ENCODE results near the gene ATAD3A.

ATAD3A gene

DNA sequence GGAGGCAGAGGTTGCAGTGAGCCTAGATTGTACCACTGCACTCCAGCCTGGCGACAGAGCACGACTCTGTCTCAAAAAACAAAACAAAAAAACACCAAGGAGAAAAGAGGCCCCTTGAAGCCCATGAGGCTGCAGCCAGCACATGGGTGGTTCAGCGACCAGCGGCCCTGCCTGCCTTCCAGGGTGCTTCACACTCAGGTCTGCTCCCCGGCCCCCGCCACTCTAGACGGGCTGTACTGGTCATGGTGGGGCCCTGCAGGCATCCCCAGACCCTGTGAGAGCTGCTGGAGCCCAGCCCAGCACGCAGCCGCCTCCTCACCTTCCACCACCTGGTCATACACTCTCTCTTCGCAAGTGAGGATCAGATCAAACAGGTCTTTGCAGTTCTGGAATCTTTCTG is 32.6 kb downstream of the ATAD3A start:
- DNase-seq (ENCODE audit: low spot score in 2 of 2) (no peak), ATAC-seq (ENCODE audit: low read depth) (no peak)
- H3K4me3 Mint-ChIP-seq: no peak overlapping the region
- H3K36me3 Mint-ChIP-seq: peaks cover 5% of the 10 kb centered on the region
- H3K9me3 Mint-ChIP-seq: no peaks in the 10 kb centered on the region
- no peak overlapping the region for H3K27ac Mint-ChIP-seq
- H3K4me1 Mint-ChIP-seq: peaks cover 1% of the 10 kb centered on the region
- H3K27me3 Mint-ChIP-seq: no peaks in the 10 kb centered on the region

DNA sequence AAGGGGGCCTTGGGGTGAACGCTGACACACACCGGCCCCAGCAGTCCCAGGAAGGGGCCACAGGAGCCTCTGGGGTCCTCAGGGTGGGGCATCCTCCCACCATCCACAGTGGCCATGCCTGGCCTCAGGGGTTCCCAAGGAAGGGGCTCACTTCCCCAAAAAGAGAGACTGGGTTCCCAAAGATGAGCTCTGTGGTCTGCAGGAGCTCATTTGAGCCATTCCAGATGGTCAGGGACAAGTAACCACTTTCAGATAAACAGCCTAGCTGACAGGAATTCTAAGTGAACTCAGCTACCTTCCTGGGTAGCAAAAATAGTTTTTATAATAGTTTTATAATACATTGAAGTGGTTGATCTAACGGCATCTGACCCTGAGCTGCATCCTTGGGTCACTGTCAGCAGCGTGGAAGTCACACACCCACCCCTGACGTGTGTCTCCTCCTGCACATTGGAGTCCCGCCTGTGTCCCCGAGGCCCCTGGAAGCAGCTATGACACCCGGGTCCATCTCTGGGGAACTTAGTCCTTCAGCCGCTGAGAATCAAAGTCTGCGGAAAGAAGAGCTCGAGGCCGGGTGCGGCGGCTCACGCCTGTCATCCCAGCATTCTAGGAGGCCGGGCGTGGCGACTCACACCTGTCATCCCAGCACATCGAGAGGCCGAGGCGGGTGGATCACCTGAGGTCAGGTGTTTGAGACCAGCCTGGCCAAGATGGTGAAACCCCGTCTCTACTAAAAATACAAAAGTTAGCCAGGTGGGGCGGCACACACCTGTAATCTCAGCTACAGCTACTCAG is 34.2 kb downstream of the ATAD3A start:
- ATAC-seq (ENCODE audit: low read depth) (no peak), DNase-seq (ENCODE audit: low spot score in 2 of 2) (no peak)
- Mint-ChIP-seq H3K4me3 (no peak overlapping the region), H3K27ac (no peak overlapping the region), H3K36me3 (peaks cover 5% of the 10 kb centered on the region), H3K4me1 (no peaks in the 10 kb centered on the region), H3K27me3 (no peaks in the 10 kb centered on the region), H3K9me3 (no peaks in the 10 kb centered on the region)

DNA sequence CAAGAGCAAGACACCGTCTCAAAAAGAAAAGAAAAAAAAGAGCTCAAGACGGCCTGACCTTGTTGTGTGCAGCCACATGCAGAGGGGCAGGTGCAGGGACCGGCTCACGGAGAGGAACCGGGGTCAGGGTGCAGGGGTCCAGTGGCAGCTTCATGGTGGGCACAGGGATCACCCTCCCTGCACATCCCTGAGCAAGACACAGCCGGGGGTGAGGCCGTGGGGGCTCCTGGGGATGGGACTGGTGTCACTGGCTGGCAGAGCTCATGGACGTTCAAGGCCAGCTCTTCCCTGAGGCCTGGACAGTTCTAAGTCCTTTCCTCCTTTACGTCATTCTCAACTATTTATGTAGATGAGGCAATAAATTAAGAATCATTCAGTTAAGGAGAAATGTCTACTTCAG is 35.0 kb downstream of the ATAD3A start:
- no peaks in the 10 kb centered on the region for H3K27me3 Mint-ChIP-seq
- peaks cover 4% of the 10 kb centered on the region for H3K36me3 Mint-ChIP-seq
- H3K27ac Mint-ChIP-seq: no peak overlapping the region
- H3K4me1 Mint-ChIP-seq: no peaks in the 10 kb centered on the region
- no peak overlapping the region for H3K4me3 Mint-ChIP-seq
- ATAC-seq (ENCODE audit: low read depth) (no peak), DNase-seq (ENCODE audit: low spot score in 2 of 2) (no peak)
- H3K9me3 Mint-ChIP-seq: no peaks in the 10 kb centered on the region

DNA sequence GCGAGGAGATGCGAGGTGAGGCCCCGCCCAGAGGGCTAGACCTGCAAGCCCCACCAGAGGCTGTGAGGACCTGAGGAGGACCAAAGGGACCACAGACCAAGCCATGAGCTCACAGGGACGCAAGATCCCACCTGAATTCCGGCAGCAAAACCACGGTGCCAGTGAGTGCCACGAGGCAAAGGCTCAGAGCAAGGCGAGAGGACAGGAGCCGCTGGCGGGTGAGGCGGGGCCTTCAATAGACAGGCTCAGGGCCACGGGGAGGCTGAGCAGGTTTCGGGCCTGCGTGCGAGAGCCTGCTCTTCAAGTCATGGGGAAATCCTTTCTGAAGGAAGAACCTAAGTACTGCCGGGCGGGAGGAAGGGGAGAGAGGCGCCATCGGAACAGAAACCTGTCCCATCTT is 35.5 kb downstream of the ATAD3A start:
- Mint-ChIP-seq H3K4me3 (no peak overlapping the region), H3K4me1 (no peaks in the 10 kb centered on the region), H3K27ac (peak overlapping the region; percentile 13), H3K36me3 (peaks cover 3% of the 10 kb centered on the region), H3K27me3 (no peaks in the 10 kb centered on the region), H3K9me3 (no peaks in the 10 kb centered on the region)
- DNase-seq (ENCODE audit: low spot score in 2 of 2) (no peak), ATAC-seq (ENCODE audit: low read depth) (no peak)

DNA sequence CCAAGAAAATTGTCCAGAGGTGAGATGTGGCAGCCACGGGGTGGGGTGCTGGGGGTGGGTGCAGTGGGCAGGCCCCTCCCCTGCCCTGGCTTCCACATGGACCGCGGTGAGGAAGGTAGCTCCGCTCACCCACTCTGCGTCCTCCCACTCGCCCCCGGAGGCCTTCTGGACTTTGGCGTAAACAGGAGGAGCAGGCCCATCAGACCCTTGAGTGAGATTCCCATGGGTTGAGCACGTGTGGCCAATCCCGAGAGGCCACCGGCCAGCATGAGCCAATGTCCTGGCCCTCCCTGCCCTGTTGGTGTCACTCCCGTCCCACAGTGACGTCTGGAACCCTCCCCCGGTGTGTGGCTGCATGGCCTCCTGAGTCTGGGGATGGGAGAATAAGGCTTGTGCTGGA is 36.6 kb downstream of the ATAD3A start:
- Mint-ChIP-seq H3K36me3 (peaks cover 1% of the 10 kb centered on the region), H3K4me1 (no peaks in the 10 kb centered on the region), H3K27ac (no peak overlapping the region), H3K4me3 (no peak overlapping the region), H3K27me3 (no peaks in the 10 kb centered on the region), H3K9me3 (no peaks in the 10 kb centered on the region)
- no peak for ATAC-seq (ENCODE audit: low read depth)
- DNase-seq (ENCODE audit: low spot score in 2 of 2): no peak

DNA sequence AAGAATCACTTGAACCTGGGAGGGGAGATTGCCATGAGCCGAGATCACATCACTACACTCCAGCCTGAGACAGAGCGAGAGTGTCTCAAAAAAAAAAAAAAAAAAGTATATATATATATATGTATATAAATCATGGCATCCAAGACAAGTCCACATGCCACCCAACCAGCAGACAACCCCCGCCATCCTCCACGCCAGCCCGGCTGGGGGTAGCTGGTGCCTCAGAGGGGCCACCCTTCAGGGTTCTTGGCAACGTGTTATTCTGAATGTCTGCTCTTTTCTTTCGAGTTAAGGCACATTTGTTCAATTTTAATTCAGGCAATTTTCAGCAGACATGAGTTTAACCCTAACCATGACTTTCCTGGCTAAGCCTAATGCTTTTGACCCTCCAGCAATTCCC is 38.1 kb downstream of the ATAD3A start:
- Mint-ChIP-seq H3K4me3 (no peak overlapping the region), H3K27me3 (no peaks in the 10 kb centered on the region)

DNA sequence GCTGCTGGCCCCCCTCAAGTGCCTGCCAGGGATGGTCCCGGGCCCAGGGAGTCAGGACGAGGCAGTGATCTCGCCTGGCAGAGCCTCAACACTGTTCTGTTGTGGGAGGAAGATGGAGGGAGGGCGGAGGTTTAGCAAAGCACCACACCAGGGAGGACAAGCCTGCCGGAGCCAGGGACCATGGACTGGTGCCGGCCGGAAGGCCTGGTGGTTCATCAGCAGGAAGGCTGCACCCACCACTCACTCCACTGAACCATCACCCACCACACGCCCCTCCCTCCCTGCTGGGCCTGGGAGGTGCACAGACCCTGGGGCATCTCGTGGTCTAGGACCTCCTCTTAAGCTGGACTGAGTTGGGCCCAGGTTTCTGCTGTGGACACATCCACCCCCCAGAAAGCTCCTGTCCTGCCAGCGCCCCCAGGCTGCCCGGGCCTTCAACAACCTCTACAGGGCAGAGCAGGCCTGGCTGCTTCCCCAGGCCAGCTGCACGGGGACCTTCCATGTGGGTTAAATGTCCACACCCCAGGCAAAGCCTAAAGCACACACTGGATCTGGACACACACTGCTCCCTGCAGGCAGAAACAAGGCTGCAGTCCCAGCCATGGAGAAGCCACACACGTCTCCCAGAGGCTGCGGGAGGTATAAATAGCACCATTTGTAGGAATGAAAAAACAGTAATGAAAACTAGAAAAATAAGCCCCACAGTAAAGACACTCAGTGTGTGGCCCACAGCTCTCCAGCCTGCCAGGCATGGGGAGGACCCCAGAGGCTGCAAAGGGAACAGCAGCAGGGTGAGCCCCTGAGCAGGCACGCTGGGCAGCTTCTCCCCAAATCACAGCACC is 38.9 kb downstream of the ATAD3A start:
- Mint-ChIP-seq H3K36me3 (no peaks in the 10 kb centered on the region), H3K4me1 (peaks cover 2% of the 10 kb centered on the region), H3K27ac (no peak overlapping the region), H3K27me3 (no peaks in the 10 kb centered on the region), H3K4me3 (no peak overlapping the region), H3K9me3 (no peaks in the 10 kb centered on the region)
- no peak for DNase-seq (ENCODE audit: low spot score in 2 of 2)
- no peak for ATAC-seq (ENCODE audit: low read depth)

More for the DNA sequence above, 38.1 kb downstream of the ATAD3A start:
- Mint-ChIP-seq H3K9me3 (no peaks in the 10 kb centered on the region), H3K4me1 (no peaks in the 10 kb centered on the region), H3K36me3 (no peaks in the 10 kb centered on the region), H3K27ac (no peak overlapping the region)
- DNase-seq (ENCODE audit: low spot score in 2 of 2) (no peak), ATAC-seq (ENCODE audit: low read depth) (no peak)

DNA sequence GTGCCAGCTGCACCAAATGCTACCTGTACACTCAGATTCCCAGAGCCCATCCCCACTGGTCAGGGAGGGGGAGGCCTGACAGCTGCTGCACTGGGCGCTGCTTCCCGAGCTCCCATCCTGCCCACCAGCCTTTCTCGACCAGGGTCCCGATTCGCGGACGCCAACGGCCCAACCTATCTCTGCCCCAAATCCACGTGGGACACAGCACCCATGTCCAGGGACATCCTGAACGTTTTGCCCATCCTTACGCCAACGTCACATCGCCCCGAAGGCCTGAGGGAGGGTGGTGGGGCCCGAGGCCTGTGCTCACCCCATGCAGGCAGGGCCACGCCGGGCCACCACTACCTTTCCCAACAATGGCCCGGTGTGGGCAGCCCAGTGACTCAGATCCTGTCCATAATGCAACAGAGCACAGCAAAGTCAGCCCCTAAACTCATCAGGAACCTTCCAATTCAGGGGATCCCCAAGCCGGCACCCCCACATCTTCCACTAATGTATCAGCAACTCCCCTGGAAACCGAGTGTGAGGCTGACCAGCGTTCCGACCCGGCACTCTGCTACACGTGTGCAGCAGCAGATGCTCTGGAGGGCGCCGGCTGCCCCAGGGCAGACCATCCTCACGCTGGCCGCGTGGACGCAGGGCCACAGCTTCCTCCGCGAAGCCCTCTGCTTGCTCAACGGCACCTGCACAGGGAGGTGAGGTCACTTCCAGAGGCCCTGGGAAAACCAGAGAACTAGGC is 39.7 kb downstream of the ATAD3A start:
- Mint-ChIP-seq H3K36me3 (no peaks in the 10 kb centered on the region), H3K27me3 (no peaks in the 10 kb centered on the region), H3K27ac (no peak overlapping the region), H3K4me1 (peaks cover 2% of the 10 kb centered on the region), H3K9me3 (no peaks in the 10 kb centered on the region), H3K4me3 (no peak overlapping the region)
- DNase-seq (ENCODE audit: low spot score in 2 of 2): no peak
- no peak for ATAC-seq (ENCODE audit: low read depth)

DNA sequence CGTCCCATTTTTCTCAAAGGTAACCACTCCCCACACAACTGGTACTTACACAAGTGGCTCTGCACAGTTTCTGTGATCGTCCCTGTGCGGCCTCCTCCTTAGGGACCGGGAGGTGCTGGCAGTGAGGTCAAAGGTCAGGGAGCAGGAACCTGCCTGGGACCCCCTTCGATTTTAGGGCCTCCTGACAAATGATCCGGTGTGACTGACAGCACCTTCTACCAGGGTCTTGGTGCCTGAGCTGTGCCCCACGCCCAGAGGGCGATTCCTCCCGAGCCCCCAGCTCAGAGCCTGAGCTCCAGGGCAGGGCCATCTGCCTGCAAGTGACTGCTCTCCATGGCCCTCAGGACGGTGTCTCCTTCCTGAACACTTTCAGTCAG is 40.3 kb downstream of the ATAD3A start:
- peaks cover 2% of the 10 kb centered on the region for H3K4me1 Mint-ChIP-seq
- no peak overlapping the region for H3K27ac Mint-ChIP-seq
- DNase-seq (ENCODE audit: low spot score in 2 of 2) (no peak), ATAC-seq (ENCODE audit: low read depth) (no peak)
- H3K9me3 Mint-ChIP-seq: no peaks in the 10 kb centered on the region
- no peaks in the 10 kb centered on the region for H3K36me3 Mint-ChIP-seq
- no peaks in the 10 kb centered on the region for H3K27me3 Mint-ChIP-seq
- no peak overlapping the region for H3K4me3 Mint-ChIP-seq

DNA sequence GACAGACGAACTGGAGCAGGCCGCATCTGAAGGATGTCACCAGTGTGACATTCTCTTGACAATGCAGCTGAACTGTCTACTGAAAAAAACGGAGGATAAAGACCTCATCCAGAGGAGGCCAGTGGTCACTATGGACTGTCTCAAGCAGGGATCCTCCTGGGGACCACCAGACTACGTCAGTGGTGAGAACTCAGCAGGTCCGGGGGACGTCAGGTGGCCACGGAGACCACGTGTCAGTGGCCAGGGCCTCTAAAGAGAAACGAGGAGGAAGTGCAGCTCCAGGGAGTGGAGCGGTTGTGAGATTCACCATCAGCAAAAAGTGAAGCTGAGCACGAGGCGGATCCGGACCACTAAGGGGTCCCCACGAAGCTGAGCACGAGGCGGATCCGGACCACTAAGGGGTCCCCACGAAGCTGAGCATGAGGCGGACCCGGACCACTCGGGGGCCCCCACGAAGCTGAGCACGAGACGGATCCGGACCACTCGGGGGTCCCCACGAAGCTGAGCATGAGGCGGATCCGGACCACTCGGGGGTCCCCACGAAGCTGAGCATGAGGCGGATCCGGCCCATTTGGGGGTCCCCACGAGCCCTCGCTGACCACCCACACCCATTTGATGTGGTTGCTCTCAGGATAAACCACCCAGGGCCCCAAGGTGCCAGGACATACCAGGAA is 42.0 kb downstream of the ATAD3A start:
- Mint-ChIP-seq H3K27ac (no peak overlapping the region), H3K27me3 (no peaks in the 10 kb centered on the region), H3K4me3 (no peak overlapping the region), H3K36me3 (no peaks in the 10 kb centered on the region), H3K9me3 (no peaks in the 10 kb centered on the region), H3K4me1 (peaks cover 5% of the 10 kb centered on the region)
- no peak for DNase-seq (ENCODE audit: low spot score in 2 of 2)
- ATAC-seq (ENCODE audit: low read depth): no peak

DNA sequence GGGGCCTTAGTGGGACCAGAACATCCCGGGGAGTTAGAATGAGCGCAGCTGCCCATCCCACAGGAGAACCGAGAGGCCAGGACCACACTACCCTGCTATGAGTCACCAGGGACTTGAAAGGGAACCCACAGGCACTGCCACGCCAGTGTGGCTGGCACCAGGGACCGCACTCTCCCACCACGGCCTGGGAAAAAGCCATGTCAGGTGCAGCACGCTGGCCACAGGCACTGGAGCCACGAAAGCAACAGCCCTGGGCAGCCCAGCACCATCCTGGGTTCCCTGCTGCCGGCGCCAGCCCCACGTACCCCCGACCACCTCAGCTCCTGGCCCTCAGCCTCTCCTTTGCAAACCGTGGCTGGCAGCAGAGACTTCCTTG is 42.6 kb downstream of the ATAD3A start:
- no peaks in the 10 kb centered on the region for H3K9me3 Mint-ChIP-seq
- DNase-seq (ENCODE audit: low spot score in 2 of 2) (no peak), ATAC-seq (ENCODE audit: low read depth) (no peak)
- H3K36me3 Mint-ChIP-seq: no peaks in the 10 kb centered on the region
- H3K27ac Mint-ChIP-seq: no peak overlapping the region
- H3K27me3 Mint-ChIP-seq: no peaks in the 10 kb centered on the region
- H3K4me3 Mint-ChIP-seq: no peak overlapping the region
- peaks cover 5% of the 10 kb centered on the region for H3K4me1 Mint-ChIP-seq

DNA sequence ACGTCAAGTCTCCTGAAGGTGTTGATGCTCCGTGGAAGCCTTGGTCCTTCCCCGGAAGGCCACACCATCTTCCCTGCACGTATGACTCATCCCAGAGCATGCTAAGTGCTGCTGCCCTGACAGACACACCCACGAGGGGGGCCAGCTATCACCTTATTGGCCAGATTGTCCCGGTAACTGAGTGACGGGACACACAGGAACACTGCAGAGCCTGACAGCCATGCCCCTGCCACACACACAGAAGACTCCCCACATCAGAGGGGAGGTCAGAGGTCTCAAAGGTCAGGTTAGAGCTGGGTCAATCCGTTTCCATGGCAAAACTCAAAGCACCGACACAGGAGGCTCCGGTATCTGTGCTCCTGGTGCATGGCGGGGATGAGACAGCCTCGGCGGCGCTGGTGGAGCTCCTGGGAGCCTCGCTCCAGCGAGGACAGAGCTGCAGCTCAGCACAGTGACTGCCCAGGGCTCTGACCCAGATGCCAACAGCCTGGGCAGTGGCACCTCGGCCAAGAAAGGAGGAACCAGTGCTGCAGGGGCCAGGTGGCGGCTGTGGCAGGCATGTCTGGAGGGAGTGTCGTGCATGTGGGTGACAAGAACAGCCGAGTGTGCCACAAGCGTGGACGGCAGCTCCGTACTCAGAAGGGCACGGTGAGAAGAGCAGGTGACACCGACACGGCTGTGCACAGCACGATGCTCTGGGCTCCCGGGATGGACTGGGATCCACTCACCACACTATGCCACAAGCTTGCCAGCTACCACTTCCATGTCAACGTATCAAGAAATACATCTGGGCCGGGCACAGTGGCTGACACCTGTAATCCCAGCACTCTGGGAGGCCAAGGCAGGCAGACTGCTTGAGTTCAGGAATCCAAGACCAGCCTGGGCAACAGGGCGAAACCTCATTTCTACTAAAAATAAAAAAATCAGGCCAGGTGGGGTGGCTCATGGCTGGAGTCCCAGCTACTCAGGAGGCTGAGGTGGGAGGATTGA is 43.3 kb downstream of the ATAD3A start:
- H3K27me3 Mint-ChIP-seq: no peaks in the 10 kb centered on the region
- no peaks in the 10 kb centered on the region for H3K9me3 Mint-ChIP-seq
- ATAC-seq (ENCODE audit: low read depth) (no peak), DNase-seq (ENCODE audit: low spot score in 2 of 2) (no peak)
- no peak overlapping the region for H3K4me3 Mint-ChIP-seq
- peaks cover 5% of the 10 kb centered on the region for H3K4me1 Mint-ChIP-seq
- H3K27ac Mint-ChIP-seq: no peak overlapping the region
- no peaks in the 10 kb centered on the region for H3K36me3 Mint-ChIP-seq

DNA sequence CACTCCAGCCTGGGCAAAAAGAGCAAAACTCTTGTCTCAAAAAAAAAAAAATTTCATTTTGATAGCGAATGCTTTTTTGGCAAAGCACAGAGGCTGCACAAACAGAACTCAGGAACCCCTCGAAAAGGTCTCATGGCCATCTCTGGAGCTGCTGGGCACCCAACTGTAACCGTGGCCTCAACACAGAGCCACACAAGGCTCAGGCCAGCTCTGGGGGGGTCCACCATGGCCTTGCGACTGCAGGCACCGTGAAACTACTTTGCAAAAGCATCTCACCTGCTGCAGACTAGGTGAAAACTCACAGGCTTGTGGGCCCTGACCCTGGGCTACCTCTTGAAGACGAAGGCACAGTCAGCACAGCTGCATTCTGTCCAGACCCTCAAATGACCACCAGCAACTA is 44.5 kb downstream of the ATAD3A start:
- no peak overlapping the region for H3K27ac Mint-ChIP-seq
- no peak overlapping the region for H3K4me3 Mint-ChIP-seq
- H3K36me3 Mint-ChIP-seq: no peaks in the 10 kb centered on the region
- ATAC-seq (ENCODE audit: low read depth) (no peak), DNase-seq (ENCODE audit: low spot score in 2 of 2) (no peak)
- peaks cover 5% of the 10 kb centered on the region for H3K4me1 Mint-ChIP-seq
- no peaks in the 10 kb centered on the region for H3K9me3 Mint-ChIP-seq
- no peaks in the 10 kb centered on the region for H3K27me3 Mint-ChIP-seq

Data from memory B cell (primary cell).